ENCODE results near the gene AOX1.

AOX1 gene

GRCh38 chr2:200658278-200658864 is 72.6 kb downstream of the AOX1 start:
- FAIRE-seq (no peak), DNase-seq (ENCODE audit: insufficient read length, low spot score) (no peak)
- TF ChIP-seq SPI1 (IDR thresholded peaks at IDR 0.05; ENCODE audit: low read depth, low read length) (no peak), POLR2A (IDR thresholded peaks at IDR 0.05; ENCODE audit: low read depth, low read length) (no peak), TAF1 (IDR thresholded peaks at IDR 0.05; ENCODE audit: low read depth, low read length) (no peak), POLR2AphosphoS5 (IDR thresholded peaks at IDR 0.05; ENCODE audit: low read depth, low read length) (no peak), POU2F2 (IDR thresholded peaks at IDR 0.05; ENCODE audit: low read depth, low read length) (no peak), PAX5 (IDR thresholded peaks at IDR 0.05; ENCODE audit: insufficient read depth, low read length, severe bottlenecking) (no peak)

- DNase-seq (ENCODE audit: insufficient read length, low spot score): no peak
- TF ChIP-seq TAF1 (IDR thresholded peaks at IDR 0.05; ENCODE audit: low read depth, low read length) (no peak), POLR2A (IDR thresholded peaks at IDR 0.05; ENCODE audit: low read depth, low read length) (no peak), POU2F2 (IDR thresholded peaks at IDR 0.05; ENCODE audit: low read depth, low read length) (no peak), PAX5 (IDR thresholded peaks at IDR 0.05; ENCODE audit: insufficient read depth, low read length, severe bottlenecking) (no peak), SPI1 (IDR thresholded peaks at IDR 0.05; ENCODE audit: low read depth, low read length) (no peak), POLR2AphosphoS5 (IDR thresholded peaks at IDR 0.05; ENCODE audit: low read depth, low read length) (no peak)
- no peak for FAIRE-seq
Observed at GRCh38 chr2:200659410-200659809, 73.6 kb downstream of the AOX1 start.

GRCh38 chr2:200661477-200661876 is 75.7 kb downstream of the AOX1 start:
- DNase-seq (ENCODE audit: insufficient read length, low spot score): no peak
- no peak for TF ChIP-seq TAF1 (IDR thresholded peaks at IDR 0.05; ENCODE audit: low read depth, low read length)
- no peak for TF ChIP-seq SPI1 (IDR thresholded peaks at IDR 0.05; ENCODE audit: low read depth, low read length)
- TF ChIP-seq POLR2AphosphoS5 (IDR thresholded peaks at IDR 0.05; ENCODE audit: low read depth, low read length): no peak
- TF ChIP-seq PAX5 (IDR thresholded peaks at IDR 0.05; ENCODE audit: insufficient read depth, low read length, severe bottlenecking): no peak
- TF ChIP-seq POU2F2 (IDR thresholded peaks at IDR 0.05; ENCODE audit: low read depth, low read length): no peak
- no peak for TF ChIP-seq POLR2A (IDR thresholded peaks at IDR 0.05; ENCODE audit: low read depth, low read length)
- no peak for FAIRE-seq

- DNase-seq (ENCODE audit: insufficient read length, low spot score): no peak
- no peak for TF ChIP-seq PAX5 (IDR thresholded peaks at IDR 0.05; ENCODE audit: insufficient read depth, low read length, severe bottlenecking)
- no peak for TF ChIP-seq SPI1 (IDR thresholded peaks at IDR 0.05; ENCODE audit: low read depth, low read length)
- FAIRE-seq: no peak
Observed at GRCh38 chr2:200662727-200663126, 76.9 kb downstream of the AOX1 start.

- DNase-seq (ENCODE audit: insufficient read length, low spot score) (no peak), FAIRE-seq (no peak)
- TF ChIP-seq TAF1 (IDR thresholded peaks at IDR 0.05; ENCODE audit: low read depth, low read length) (no peak), SPI1 (IDR thresholded peaks at IDR 0.05; ENCODE audit: low read depth, low read length) (no peak), POLR2A (IDR thresholded peaks at IDR 0.05; ENCODE audit: low read depth, low read length) (no peak), POLR2AphosphoS5 (IDR thresholded peaks at IDR 0.05; ENCODE audit: low read depth, low read length) (no peak), PAX5 (IDR thresholded peaks at IDR 0.05; ENCODE audit: insufficient read depth, low read length, severe bottlenecking) (no peak), POU2F2 (IDR thresholded peaks at IDR 0.05; ENCODE audit: low read depth, low read length) (no peak)
Observed at GRCh38 chr2:200664770-200665494, 79.1 kb downstream of the AOX1 start.

- no peak for DNase-seq (ENCODE audit: insufficient read length, low spot score)
- no peak for FAIRE-seq
- TF ChIP-seq TAF1 (IDR thresholded peaks at IDR 0.05; ENCODE audit: low read depth, low read length): no peak
- no peak for TF ChIP-seq POLR2AphosphoS5 (IDR thresholded peaks at IDR 0.05; ENCODE audit: low read depth, low read length)
- no peak for TF ChIP-seq POLR2A (IDR thresholded peaks at IDR 0.05; ENCODE audit: low read depth, low read length)
- no peak for TF ChIP-seq POU2F2 (IDR thresholded peaks at IDR 0.05; ENCODE audit: low read depth, low read length)
- TF ChIP-seq PAX5 (IDR thresholded peaks at IDR 0.05; ENCODE audit: insufficient read depth, low read length, severe bottlenecking): no peak
- TF ChIP-seq SPI1 (IDR thresholded peaks at IDR 0.05; ENCODE audit: low read depth, low read length): no peak
Observed at GRCh38 chr2:200665626-200666453, 80.0 kb downstream of the AOX1 start.

- DNase-seq (ENCODE audit: insufficient read length, low spot score) (no peak), FAIRE-seq (no peak)
- no peak for TF ChIP-seq POLR2A (IDR thresholded peaks at IDR 0.05; ENCODE audit: low read depth, low read length)
- TF ChIP-seq POLR2AphosphoS5 (IDR thresholded peaks at IDR 0.05; ENCODE audit: low read depth, low read length): no peak
- TF ChIP-seq POU2F2 (IDR thresholded peaks at IDR 0.05; ENCODE audit: low read depth, low read length): no peak
- TF ChIP-seq TAF1 (IDR thresholded peaks at IDR 0.05; ENCODE audit: low read depth, low read length): no peak
- TF ChIP-seq SPI1 (IDR thresholded peaks at IDR 0.05; ENCODE audit: low read depth, low read length): no peak
Observed at GRCh38 chr2:200667413-200667812, 81.6 kb downstream of the AOX1 start.

- FAIRE-seq (no peak), DNase-seq (ENCODE audit: insufficient read length, low spot score) (no peak)
- no peak for TF ChIP-seq POLR2AphosphoS5 (IDR thresholded peaks at IDR 0.05; ENCODE audit: low read depth, low read length)
- TF ChIP-seq SPI1 (IDR thresholded peaks at IDR 0.05; ENCODE audit: low read depth, low read length): no peak
- TF ChIP-seq PAX5 (IDR thresholded peaks at IDR 0.05; ENCODE audit: insufficient read depth, low read length, severe bottlenecking): no peak
- no peak for TF ChIP-seq POLR2A (IDR thresholded peaks at IDR 0.05; ENCODE audit: low read depth, low read length)
- TF ChIP-seq POU2F2 (IDR thresholded peaks at IDR 0.05; ENCODE audit: low read depth, low read length): no peak
- no peak for TF ChIP-seq TAF1 (IDR thresholded peaks at IDR 0.05; ENCODE audit: low read depth, low read length)
Observed at GRCh38 chr2:200668478-200668877, 82.7 kb downstream of the AOX1 start.

GRCh38 chr2:200669308-200669707 is 83.5 kb downstream of the AOX1 start:
- no peak for DNase-seq (ENCODE audit: insufficient read length, low spot score)
- no peak for FAIRE-seq
- TF ChIP-seq POLR2AphosphoS5 (IDR thresholded peaks at IDR 0.05; ENCODE audit: low read depth, low read length): no peak
- TF ChIP-seq PAX5 (IDR thresholded peaks at IDR 0.05; ENCODE audit: insufficient read depth, low read length, severe bottlenecking): no peak

Data from GM12891 (cell line).